Measurements from ENCODE around the gene TP73. TPM values are rescaled to one million over a fixed set of nuclear protein-coding genes. Genes with fewer than 3 reads are reported as not detected.

TP73 gene
- total and polyA plus RNA-seq, 7 donors, result under 0.01 to 0.13 (median 0.01) TPM; not detected in 4

DNA sequence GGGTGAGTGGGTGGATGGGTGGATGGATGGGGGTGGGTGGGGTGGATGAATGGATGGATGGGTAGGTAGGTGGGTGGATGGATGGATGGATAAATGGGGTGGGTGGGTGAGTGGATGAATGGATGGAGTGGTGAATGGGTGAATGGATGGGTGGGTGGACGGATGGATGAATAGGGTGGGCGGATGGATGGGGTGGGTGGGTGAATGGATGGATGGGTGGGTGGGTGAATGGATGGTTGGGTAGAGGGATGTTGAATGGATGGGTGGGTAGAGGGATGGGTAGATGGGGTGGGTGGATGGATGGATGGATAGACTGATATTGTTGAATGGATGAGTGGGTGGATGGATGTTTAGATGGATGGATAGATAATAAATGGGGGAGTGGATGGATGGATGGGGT, 73.0 kb downstream of the TP73 start:
- ATAC-seq (no peak), DNase-seq (no peak)
- peaks cover 0 to 20% (median 7%) of the 10 kb centered on the region in 3 donors for H3K27me3 ChIP-seq (ENCODE audit: insufficient read depth in 3 of 3, low read length in 2 of 3)
- H3K4me1 ChIP-seq, result no peaks in the 10 kb centered on the region
- no peaks in the 10 kb centered on the region for H3K36me3 ChIP-seq (ENCODE audit: insufficient read depth in 1 of 2, low read depth in 1 of 2)
- 95 to 100% (median 98%) methylated on average over 2 of the region's 2 CpGs for WGBS, 3 donors
- no peak overlapping the region for H3K27ac ChIP-seq
- H3K4me3 ChIP-seq, result no peak overlapping the region
- no peaks in the 10 kb centered on the region for H3K9me3 ChIP-seq
- TF ChIP-seq, protein P1, sequence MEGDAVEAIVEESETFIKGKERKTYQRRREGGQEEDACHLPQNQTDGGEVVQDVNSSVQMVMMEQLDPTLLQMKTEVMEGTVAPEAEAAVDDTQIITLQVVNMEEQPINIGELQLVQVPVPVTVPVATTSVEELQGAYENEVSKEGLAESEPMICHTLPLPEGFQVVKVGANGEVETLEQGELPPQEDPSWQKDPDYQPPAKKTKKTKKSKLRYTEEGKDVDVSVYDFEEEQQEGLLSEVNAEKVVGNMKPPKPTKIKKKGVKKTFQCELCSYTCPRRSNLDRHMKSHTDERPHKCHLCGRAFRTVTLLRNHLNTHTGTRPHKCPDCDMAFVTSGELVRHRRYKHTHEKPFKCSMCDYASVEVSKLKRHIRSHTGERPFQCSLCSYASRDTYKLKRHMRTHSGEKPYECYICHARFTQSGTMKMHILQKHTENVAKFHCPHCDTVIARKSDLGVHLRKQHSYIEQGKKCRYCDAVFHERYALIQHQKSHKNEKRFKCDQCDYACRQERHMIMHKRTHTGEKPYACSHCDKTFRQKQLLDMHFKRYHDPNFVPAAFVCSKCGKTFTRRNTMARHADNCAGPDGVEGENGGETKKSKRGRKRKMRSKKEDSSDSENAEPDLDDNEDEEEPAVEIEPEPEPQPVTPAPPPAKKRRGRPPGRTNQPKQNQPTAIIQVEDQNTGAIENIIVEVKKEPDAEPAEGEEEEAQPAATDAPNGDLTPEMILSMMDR (IDR thresholded peaks at IDR 0.05), result no peak
- intact Hi-C loops (cut with DNase I), result loop anchor here (2.0 to 5.0 kb wide), 2 partner anchors 29 to 38 kb away; no protein-coding TSS in a partner anchor

- 57 to 64% (median 58%) methylated on average over 34 to 37 of the region's 37 CpGs for WGBS, 3 donors
- Histone ChIP-seq H3K27me3 (ENCODE audit: insufficient read depth in 3 of 3, low read length in 2 of 3) (peaks cover 0 to 22% (median 7%) of the 10 kb centered on the region in 3 donors), H3K9me3 (no peaks in the 10 kb centered on the region), H3K36me3 (ENCODE audit: insufficient read depth in 1 of 2, low read depth in 1 of 2) (no peaks in the 10 kb centered on the region), H3K27ac (no peak overlapping the region), H3K4me1 (peaks cover 5% of the 10 kb centered on the region), H3K4me3 (no peak overlapping the region)
- no peak for ATAC-seq
- intact Hi-C loops (cut with DNase I), result loop anchor here in 1 of 2 donors (5.0 kb wide), 1 partner anchor 40 kb away; no protein-coding TSS in a partner anchor
- no peak for DNase-seq
- TF ChIP-seq, protein P1 (IDR thresholded peaks at IDR 0.05), result no peak
These were observed 74.9 kb downstream of the TP73 start for GRCh38 chr1:3727042-3727824.

GRCh38 chr1:3727825-3728776, 75.8 kb downstream of the TP73 start:
- Histone ChIP-seq H3K4me1 (peaks cover 5% of the 10 kb centered on the region), H3K4me3 (no peak overlapping the region), H3K36me3 (ENCODE audit: insufficient read depth in 1 of 2, low read depth in 1 of 2) (no peaks in the 10 kb centered on the region), H3K9me3 (no peaks in the 10 kb centered on the region), H3K27me3 (ENCODE audit: insufficient read depth in 3 of 3, low read length in 2 of 3) (peaks cover 0 to 22% (median 7%) of the 10 kb centered on the region in 3 donors), H3K27ac (no peak overlapping the region)
- ATAC-seq (no peak), DNase-seq (no peak)
- intact Hi-C loops (cut with DNase I), result loop anchor here in 1 of 2 donors (5.0 kb wide), 1 partner anchor 41 kb away; no protein-coding TSS in a partner anchor
- 84 to 86% (median 84%) methylated on average over 26 to 31 of the region's 31 CpGs for WGBS, 3 donors
- TF ChIP-seq, protein P1 (IDR thresholded peaks at IDR 0.05), result no peak

DNA sequence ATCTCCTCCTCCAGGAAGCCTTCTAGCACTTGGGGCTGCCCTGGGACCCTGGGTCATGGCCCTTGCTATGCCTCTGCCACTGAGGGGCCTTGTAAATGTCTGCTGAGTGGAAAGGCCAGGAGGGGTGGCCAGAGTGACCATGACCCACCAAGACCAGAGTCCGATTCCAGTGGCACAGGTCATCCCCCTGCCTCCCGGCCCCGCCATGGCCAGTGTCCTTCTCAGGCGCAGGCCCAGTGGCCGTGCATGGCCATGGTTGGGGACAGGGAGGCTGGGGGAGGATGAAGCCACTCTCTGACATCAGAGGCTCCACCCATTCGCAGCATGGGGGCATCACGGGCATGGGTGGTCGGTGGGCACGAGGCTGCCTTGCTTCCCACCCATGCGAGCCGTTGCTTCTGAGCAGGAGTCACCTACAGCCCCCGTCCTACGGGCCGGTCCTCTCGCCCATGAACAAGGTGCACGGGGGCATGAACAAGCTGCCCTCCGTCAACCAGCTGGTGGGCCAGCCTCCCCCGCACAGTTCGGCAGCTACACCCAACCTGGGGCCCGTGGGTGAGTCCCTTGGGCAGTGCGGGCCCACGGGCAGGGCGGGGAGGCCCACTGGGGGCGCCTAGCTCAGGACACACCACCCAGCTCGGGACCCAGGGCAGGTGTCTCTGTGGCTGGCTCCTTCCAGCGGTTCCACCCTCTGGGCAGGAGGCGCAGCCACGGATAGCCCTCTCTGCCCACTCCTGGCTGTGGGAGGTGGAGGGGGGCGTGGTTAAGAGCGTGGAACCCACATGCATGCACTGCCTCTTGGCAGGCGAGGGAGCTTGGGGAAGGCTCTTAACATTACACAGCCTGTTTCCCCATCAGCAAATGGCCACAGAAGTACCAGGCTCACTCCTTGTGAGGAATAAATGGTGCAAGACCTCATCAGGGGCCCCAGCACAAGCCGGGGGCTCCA, 77.6 kb downstream of the TP73 start:
- ATAC-seq (no peak), DNase-seq (no peak)
- TF ChIP-seq, protein P1 (IDR thresholded peaks at IDR 0.05), result no peak
- Histone ChIP-seq H3K36me3 (ENCODE audit: insufficient read depth in 1 of 2, low read depth in 1 of 2) (peaks cover 0 to 3% of the 10 kb centered on the region in 2 donors), H3K4me3 (no peak overlapping the region), H3K4me1 (peaks cover 5% of the 10 kb centered on the region), H3K27me3 (ENCODE audit: insufficient read depth in 3 of 3, low read length in 2 of 3) (peaks cover 0 to 22% (median 7%) of the 10 kb centered on the region in 3 donors), H3K27ac (no peak overlapping the region), H3K9me3 (no peaks in the 10 kb centered on the region)
- WGBS, 3 donors, result 76 to 83% (median 79%) methylated on average over 31 to 32 of the region's 32 CpGs
- intact Hi-C loops (cut with DNase I), result loop anchor here in 1 of 2 donors (5.0 kb wide), 1 partner anchor 43 kb away; no protein-coding TSS in a partner anchor

Data from psoas muscle (tissue), 8 donors.